Fibroblast of villous mesenchyme (primary cell): ENCODE data around the gene GLIS1. TPM values are rescaled to one million over a fixed set of nuclear protein-coding genes. Genes with fewer than 3 reads are reported as not detected.

Experiments used
- DNase-seq: peaks from one replicate; pipeline ENCODE4 v3.0.0-alpha.2; 2010; ENCODE audit warnings: low read depth
- H3K4me3 ChIP-seq: 2 replicates; pipeline ENCODE4 v1.5.1; 2011; ENCODE audit warnings: low read depth, mild to moderate bottlenecking, low read length
- CTCF ChIP-seq: IDR thresholded peaks from 2 replicates; pipeline ENCODE4 v1.5.1; 2012; ENCODE audit warnings: low read depth, mild to moderate bottlenecking, low read length; ENCODE audit not compliant: insufficient read depth
- total RNA-seq: library from RNA; depleted of rRNA; stranded (reverse); fragments of >200 nt; gene quantifications from 2 replicates; pipeline ENCODE4 v1.2.3, GENCODE V29; 2012

The GLIS1 gene
- total RNA-seq, 1 donor, result 0.43 TPM

GRCh38 chr1:53467391-53467790 is 271.6 kb downstream of the GLIS1 start:
- no peak for DNase-seq
- TF ChIP-seq CTCF, result no peak
- no peak overlapping the region for H3K4me3 ChIP-seq

DNA sequence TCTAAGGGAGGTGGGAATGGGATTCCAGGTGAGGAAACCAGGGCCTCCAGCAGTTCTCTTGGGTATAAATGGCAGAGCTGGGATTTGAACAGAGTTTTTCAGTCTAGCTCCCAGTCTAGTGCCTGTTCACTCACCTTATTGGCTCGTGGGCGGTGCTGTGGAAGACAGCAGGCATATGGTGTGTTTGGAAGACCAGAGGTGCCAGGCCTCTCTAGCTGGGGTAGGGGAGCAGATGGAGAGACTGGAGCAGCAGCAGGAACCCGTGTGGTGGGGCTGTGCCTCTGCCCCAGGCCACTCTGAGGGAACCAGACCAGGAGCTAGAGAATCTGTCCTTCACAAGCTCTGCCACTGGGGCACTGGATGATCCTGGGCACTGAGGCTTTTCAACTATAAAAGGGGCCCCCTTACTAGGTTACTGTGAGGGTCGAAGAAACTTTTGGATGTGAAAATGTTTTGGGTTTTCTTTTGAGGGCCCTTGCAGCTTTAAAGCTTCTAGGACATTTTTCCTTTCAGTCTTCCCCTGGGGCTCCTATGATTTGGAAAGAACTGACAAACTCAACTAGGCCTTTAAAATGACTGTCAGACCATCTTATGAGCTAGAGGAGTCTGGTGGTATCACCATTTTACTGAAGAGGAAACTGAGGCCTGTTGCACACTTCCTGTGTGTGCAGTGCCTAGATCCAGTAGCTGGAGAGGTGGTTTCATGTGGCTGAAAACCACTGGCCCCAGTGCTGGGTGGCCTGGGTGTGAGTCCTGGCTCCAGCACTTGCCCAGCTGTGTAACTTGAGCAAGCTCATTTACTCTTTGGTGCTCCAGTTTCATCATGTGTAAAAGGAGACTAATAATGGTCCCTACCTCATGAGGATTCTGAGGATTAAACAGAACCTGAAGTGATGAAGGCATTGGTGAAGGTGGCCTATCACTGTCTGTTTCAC is 273.7 kb downstream of the GLIS1 start:
- H3K4me3 ChIP-seq, result no peak overlapping the region
- DNase-seq, result no peak
- TF ChIP-seq CTCF, result no peak

- no peak for TF ChIP-seq CTCF
- DNase-seq, result no peak
These were observed 274.7 kb downstream of the GLIS1 start for GRCh38 chr1:53463961-53464899.

GRCh38 chr1:53462769-53463501 is 276.0 kb downstream of the GLIS1 start:
- no peak overlapping the region for H3K4me3 ChIP-seq
- TF ChIP-seq CTCF, result no peak
- no peak for DNase-seq

More at GRCh38 chr1:53463961-53464899, 274.7 kb downstream of the GLIS1 start:
- no peak overlapping the region for H3K4me3 ChIP-seq

- H3K4me3 ChIP-seq, result no peak overlapping the region
- no peak for TF ChIP-seq CTCF
- no peak for DNase-seq
These were observed 276.8 kb downstream of the GLIS1 start for GRCh38 chr1:53462193-53462592.

- no peak overlapping the region for H3K4me3 ChIP-seq
- no peak for DNase-seq
- TF ChIP-seq CTCF, result no peak
These were observed 277.5 kb downstream of the GLIS1 start for GRCh38 chr1:53461323-53462044.
